IPS-NIHi7 (cell line): ENCODE results near the gene CD3E.
A peak's percentile ranks its signal among the peaks of the same experiment; 100 is the strongest.
"Not testable (repeated sequence)": the region's sequence is repeated elsewhere in the genome, so short reads cannot be mapped to it uniquely, and the experiment has no call there.

Experiments
- DNase-seq: peaks from one replicate; pipeline ENCODE4 v3.0.0; 2012; ENCODE audit warnings: mixed read lengths; ENCODE audit errors: extremely low spot score

The CD3E gene

DNA sequence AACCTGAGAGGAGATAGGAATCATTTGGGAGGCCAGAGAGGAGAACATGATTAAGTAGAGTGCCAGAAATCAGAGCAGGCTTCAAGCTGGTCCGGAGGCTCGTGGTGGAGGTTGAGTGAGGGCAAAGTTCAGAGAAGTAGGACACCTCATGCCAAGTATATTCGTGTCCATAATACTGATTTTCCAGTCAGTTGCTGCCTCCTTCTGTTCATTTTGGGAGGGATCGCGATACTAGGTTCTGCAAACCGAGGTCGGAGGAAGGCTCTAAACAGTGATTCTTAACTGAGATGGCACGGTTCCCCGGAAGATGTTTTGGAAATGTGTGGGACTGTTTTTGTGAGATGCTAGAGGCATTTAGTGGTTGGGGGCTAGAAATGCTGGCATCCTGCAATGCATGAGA is 13.6 kb upstream of the CD3E start:
- peak; percentile 47 for DNase-seq

DNA sequence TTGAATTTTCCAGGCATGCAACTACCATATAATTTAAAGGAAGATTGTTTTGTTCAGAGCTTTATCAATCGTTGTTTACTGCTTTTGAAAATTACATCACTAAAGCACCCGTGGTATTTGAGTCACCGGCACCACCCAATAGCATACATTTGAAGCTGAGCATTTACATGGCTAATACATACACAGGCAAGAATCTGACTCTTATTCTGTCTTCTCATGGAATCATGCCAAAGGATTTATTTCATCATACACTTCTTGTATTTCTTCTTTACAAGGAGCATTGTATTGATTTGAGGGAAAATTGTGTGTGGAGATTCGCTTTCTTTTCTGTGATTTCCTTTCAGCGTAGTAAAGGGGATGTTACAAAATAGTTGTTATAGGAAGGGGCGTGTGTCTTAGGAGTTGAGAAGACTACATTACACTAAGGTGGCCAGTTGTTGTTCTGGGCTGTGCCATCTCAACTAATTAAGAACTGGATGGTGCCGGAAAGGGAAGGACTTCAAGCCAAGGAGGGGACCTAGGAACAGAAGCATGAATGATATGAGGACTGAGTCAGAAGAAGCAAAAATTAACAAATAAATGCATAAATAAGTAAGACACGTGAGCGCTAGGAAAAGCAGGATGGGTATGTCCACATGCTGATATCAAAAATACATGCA is 12.9 kb upstream of the CD3E start:
- DNase-seq, result no peak

DNA sequence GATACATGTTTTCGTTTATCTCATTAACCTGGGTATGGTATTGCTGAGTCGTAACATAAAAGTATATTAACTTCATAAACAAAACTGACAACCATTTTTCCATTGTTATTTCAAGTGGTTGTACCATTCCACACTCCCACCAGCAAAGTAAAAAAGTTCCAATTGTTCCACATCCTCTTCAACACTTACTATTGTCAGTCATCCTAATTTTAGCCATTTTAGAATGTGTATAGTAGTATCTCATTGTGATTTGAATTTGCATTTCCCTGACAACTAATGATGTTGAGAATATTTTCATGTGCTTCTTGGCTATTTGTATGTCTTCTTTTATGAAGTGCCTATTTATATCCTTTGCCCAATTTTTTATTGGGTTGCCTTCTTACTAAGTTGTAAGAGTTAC is 10.5 kb upstream of the CD3E start:
- DNase-seq, result no peak

DNA sequence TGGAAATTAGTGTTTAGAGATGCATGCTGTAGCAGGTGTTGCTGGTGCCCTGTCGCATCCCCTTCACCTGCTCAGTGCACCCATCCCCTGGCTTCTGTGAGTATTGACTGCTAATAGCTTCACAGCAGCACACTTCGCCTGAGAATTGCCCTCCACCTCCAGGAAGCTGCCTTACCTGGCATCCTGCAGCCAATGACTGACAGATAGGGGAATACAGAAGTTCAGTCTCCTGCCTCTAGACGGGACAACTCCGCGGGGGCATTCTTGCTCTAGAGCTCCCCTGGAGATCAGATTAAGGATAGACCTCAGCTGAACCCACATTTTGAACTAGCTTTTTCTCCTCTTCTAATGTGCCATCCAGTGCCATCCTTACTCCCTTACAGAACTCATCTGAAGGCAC is 9.3 kb upstream of the CD3E start:
- peak; percentile 22 for DNase-seq

DNA sequence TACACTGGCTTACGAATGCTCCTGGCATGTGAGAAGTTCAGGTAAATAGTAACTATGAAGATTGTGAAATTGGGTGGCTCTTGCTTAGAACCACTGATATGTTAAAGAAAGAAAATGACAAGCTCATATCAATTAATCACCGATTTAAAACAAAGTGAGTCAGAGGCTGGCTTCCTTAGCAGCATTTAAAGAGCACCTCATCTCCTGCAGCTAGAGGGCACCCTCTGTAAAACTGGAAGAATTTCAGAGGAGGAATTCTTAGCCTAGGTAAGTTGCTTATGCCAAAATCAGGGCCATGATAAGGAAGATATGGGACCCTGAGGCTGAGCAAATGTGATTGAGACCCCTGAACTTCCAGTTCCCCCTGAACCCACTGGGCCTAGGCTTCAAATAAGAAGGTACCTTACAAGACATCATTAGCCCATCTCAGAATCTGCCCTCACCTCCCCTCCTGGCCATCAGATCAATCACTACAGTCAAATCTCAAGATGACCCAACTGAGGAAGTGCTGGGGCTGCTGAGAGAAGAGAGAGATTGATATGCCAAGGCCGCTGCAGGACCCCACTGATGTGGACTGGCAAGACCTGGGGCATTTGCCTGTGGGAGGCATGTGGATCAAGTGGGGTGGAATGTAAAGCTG is 8.6 kb upstream of the CD3E start:
- peak; percentile 45 for DNase-seq

DNA sequence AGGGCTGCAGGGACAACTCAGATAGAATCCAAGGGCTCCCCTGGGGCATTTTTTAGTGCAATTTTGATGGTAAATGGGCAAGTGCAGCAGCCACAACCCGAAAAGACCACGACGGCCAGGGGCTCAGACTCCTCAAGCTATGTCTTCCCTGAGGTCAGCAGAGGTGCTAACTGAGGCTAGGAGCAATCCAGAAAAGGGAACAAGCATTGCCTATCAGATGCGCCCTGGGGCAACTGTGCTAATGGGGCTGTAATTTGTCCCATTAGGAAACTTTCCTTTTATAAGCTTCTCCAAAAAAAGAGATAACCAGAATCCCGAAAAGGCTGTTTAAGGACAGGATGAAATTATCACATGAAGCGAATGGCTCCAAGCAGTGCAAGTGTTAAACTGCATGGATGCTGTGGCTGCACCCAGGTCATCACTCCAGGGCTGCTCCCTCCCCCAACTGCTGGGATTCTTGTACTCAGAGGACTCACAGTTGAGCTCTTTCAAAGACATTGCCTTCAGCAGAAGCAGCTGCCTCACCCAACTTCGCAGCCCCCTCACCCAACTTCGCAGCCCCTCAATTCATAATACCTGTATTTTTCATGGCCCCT is 2.8 kb upstream of the CD3E start:
- peak; percentile 7 for DNase-seq

DNA sequence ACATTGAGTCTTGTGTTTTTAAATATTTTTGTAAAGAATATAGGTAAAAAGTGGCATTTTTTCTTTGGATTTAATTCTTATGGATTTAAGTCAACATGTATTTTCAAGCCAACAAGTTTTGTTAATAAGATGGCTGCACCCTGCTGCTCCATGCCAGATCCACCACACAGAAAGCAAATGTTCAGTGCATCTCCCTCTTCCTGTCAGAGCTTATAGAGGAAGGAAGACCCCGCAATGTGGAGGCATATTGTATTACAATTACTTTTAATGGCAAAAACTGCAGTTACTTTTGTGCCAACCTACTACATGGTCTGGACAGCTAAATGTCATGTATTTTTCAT is 333 bp upstream of the CD3E start:
- no peak for DNase-seq

DNA sequence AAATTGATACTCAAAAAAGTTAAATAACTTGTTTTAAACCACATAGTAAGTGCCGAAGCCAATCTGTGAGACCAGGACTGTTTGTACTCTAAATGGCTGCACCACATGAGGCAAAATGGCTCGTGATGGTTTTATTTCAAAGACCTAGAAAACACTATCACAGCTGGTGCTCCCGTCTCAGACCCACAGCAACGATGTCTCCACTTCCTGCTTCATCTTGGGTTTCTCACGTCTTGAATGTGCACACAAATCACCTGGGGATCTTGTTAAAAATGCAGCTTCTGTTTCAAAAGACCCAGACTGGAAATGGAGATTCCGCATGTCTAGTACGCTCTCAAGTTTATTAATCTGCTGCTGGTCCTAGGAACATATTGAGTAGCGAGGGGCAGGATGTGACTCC is 1.2 kb downstream of the CD3E start:
- no peak for DNase-seq

DNA sequence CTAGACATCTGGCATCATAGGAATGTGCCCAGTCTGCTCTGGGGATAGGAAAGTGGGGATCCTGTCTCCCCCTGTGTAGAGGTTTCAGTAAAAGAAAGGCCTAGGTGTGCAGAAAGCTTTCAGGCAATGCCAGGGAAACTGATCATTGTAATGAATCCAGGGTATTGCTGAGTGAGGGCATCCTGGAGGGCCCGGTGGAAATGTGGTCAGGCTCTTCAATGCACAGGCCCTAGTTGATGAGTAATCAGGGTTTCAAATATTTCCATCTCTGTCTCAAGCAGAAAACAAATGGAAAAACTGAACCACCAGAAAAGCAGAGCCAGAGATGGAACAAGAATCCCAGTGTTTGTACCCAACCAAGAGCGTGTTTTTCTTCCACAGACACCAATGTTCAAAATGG is 2.0 kb downstream of the CD3E start:
- DNase-seq, result no peak

DNA sequence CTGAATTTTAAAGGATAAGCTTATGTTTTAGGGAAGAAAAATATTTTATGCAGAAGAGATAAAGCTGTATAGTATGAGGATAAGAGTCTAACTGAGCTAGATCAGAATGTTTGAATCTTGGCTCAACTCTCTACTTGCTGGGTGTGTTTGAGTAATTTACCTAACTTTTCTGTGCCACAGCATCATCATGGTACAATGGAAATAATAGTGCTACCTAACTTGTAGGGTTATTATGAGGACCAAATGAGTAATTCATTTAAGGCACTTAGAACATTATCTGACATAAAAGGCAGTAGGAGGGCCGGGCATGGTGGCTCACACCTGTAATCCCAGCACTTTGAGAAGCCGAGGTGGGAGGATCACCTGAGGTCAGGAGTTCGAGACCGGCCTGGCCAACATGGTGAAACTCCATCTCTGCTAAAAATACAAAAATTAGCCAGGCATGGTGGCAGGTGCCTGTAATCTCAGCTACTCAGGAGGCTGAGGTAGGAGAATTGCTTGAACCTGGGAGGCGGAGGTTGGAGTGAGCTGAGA is 4.5 kb downstream of the CD3E start:
- DNase-seq, result not testable (repeated sequence)

DNA sequence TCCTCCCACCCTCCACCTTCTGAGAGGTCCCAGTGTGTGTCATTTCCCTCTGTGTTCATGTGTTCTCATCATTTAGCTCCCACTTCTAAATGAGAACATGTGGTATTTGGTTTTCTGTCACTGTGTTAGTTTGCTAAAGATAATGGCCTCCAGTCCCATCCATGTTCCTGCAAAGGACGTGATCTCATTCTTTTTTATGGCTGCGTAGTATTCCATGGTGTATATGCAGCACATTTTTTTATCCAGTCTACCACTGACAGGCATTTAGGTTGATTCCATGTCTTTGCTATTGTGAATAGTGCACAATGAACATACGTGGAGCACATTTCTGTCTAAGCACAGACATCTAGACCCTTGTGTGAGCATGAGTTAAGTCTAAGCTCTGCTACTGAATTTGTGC is 5.7 kb downstream of the CD3E start:
- DNase-seq, result no peak

DNA sequence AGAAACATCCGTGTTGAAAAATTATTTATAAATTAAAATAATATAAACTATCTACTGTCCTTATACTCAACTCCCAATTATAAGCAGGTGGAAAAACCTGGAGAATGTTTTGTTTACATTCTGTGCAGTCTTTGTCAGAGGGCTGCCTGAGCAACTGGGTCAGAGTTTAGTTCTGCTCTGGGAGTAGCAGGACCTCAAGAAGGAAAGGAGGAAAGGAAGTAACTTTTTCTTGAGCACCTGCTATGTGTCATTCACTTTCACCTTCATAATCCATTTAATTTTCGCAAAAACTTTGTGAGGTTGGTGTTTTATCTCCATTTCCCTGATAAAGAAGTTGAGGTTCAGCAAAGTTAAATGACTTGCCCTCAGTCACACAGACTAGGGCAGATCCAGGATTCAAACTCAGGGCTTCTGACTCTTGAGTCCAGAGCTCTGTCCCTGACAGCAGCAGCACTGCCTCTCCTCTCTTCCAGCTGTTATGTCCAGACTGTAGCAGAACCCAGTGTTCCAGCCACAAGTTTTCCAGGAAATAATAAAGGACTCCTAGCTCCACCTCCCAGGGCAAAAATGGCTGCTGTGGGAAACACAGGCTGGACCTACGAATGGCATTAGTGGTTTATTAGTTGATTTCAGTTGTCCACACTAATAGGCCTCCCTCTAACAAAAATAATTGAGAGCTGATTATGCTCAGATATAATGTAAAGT is 6.4 kb downstream of the CD3E start:
- DNase-seq, result no peak

DNA sequence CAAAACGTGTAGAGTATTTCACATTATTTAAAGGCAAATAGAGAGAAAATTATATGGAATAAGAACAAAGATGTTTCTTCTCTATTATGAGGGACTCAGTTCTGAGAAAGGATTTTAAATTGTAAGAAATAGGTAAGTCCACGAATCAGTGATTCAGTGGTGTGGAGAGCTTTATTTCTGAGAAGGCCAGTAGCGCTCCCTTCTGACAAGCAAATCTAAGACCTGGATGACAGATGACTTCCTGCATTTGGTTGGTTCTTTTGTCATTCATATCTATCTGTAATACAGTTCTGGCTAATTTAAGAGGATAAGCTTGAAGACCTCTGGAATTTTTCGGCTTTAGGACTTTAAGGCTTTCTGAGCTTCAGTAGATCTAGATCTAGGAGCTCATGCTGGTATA is 7.0 kb downstream of the CD3E start:
- no peak for DNase-seq

DNA sequence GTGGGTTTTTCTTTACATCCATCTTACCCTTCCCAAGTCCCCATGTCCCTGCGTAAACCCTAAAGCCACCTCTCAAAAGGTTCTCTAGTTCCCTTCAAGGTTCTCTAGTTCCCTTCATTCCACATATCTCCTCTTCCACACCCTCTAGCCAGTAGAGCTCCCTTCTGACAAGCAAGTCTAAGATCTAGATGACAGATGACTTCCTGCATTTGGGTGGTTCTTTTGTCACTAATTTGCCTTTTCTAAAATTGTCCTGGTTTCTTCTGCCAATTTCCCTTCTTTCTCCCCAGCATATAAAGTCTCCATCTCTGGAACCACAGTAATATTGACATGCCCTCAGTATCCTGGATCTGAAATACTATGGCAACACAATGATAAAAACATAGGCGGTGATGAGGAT is 7.8 kb downstream of the CD3E start:
- DNase-seq, result no peak

DNA sequence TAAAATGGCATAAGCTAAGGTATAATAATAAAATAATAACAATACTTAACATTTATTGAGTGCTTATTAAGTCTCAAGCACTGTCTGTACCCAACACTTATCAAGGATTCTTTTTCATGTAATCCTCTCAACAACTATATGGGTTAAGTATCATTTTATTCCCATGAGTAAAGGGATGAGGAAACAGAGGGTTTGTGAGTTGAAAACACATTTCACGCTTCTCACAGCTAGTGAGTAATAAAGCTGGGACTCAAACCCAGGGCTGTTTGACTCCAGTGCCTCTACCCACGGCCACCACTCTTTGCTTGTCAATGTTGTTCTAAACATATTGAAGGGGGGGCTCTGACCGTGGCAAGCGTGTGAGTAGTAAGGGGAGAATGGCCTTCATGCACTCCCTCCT is 8.7 kb downstream of the CD3E start:
- no peak for DNase-seq

DNA sequence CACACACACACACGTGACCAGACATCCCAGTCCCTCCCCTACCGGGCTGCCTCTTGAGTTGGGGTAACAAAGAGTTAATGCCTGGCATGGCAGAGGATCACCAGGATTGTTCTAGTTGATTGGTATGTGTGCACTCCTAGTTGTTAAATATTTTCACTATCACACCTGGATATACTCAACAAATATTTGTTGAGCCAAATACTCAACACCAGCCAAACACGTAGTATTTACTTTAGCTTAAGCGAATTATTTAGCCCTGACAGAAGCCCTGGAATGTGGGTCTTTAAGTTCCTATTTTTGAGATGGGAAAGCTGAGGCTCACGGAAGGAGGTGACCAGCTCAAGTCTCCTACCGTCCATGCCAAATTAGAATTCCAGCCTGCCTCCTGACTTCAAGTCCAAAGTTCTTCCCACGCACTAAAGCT is 10.5 kb downstream of the CD3E start:
- DNase-seq, result no peak

DNA sequence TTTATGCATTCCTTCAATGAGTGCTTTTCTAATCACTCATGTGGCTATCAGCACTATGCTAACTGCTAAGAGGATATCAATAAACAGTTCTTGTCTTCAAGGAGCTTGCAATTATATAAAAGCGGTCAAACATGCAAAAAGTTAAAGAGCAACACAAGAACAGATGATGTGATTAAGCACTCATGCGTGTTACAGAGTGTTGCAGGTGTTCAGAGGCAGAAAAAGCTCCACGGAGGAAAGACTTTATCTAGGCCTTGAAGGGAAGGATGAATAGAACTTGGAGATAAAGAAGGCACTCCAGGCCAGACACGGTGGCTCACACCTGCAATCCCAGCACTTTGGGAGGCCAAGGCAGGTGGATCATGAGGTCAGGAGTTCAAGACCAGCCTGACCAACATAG is 13.6 kb downstream of the CD3E start:
- DNase-seq, result no peak

DNA sequence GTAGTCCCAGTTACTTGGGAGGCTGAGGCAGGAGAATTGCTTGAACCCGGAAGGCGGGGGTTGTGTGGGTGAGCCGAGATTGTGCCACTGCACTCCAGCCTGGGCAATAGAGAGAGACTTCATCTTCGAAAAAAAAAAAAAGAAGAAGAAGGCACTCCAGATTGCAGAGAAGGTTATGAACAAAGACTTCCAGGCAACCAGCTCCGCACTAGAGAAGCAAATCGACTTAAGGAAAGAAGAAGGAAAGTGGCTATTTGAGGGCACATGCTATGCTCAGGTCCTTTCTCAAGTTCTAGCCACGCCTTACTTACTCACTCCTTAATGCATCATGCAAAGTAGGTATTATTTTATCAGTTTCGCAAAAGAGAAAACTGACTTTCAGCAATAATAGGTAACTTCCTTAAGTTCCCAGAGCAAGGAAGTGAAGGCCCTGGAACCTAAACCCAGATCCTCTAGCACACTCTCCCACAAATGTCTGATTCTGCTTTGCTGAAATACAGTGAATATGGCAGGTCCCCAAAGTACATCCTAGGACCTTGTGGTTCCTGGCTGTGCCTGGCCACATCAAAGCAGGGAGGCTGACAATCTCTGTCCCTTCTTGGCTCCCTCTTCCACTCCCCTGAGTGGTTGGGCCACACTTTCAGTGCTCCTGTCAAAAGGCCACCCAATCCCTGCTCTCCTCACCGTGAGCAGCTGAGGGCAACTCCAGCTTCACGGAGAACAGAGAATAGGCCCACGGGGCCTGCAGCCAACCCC is 14.2 kb downstream of the CD3E start:
- no peak for DNase-seq

DNA sequence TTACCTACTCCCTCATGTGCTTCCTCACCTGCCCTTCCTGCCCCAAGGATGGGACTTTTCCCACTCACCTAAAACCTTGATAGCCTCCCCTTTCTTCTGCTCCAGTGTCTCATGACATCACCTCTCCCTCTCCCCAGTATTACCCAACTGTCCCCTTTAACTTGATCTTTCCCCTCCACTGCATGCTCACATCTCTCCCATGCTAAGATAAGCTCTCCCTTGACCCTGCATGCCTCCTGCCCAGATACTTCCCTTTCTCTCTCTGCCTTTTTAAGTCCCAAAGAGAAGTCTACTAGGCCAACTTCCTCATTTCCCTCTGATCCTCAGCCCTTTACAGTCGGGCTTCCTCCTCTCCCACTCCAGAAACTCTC is 14.8 kb downstream of the CD3E start:
- no peak for DNase-seq

DNA sequence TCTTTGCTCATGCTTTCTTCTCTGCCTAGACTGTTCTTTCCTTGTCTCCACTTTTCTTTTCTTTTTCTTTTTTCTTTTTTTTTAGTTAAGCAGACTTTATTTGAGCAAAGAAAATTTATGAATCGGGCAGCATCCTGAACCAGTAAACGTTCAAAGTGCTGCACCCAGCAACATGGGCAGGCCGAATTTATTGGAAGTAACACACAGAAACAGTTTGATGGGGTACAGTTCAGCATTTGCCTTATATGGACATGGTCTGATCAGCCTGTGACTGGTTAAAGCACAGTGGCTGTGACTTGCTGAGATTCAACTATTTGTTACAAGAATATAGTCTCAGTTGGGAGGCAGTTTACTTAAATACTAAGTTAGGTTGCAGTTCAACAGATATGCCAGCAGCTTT is 16.0 kb downstream of the CD3E start:
- no peak for DNase-seq

DNA sequence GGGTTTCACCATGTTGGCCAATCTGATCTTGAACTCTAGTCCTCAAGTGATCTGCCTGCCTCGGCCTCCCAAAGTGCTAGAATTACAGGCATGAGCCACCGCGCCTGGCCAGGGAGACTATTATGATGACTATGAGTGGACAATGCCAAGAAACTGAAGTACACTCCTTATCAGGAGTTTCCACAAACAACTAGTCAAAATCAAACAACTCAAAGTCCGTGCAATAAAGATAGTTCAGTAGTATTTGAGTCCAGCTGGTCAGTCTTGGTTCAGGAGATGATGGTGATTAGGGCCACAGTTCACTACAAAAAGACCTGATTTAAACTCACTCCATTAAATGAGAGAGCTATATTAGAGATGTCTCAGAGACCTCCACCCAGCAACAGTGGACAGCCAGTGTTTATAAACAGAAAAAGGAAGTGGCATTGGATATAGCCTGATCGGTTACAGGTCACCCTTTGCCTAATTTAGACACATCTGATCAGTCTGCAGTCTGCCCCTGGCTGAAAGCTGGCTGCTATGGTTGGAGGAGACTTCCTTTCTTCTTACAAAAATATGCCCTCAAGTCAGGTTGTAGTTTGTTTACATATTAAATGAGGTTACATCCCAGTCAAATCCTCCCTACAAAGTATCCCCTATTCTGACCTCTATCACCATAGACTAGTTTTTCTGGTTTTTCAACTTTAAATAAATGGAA is 17.0 kb downstream of the CD3E start:
- no peak for DNase-seq

DNA sequence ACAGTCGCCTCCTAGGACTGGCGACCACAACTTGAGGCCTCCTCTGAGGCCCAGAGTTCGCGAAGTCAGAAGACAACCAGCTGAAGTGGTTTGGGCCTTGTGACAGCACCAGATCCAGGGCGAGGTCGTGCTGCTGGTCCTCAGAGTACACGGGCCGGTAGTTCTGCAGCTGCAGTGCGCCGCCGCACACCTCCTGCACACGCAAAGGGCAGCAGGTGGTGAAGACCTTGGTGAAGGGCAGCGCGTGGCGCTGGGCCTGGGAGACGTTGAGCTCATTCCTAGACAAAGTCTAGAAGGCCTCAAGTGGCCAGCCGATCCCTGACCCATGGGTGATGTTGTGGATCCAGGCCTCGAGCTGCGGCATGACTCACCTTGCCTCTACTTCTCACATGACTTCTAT is 18.2 kb downstream of the CD3E start:
- no peak for DNase-seq
